ENCODE measurements around the gene CD247.

Gene CD247

DNA sequence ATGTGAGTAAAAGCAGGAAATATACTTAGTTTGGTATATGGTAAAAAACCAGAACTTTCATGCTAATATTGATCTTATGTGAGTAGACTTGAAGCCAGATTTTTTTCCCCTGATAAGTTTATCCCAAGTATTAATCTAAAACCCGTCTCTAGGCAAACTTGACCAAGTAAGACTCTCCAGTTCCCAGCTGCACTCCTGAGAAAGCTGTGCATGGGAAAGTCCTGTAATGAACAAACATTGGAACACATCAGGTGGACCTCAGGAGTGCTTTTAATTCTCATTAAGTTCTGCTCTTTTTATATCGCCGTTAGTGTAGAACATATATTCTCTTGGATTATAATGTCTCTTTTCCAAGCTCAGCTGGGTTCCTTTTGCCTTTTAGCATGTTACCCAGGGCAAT lies 105.0 kb downstream of the CD247 start (continued):
- no peak for TF ChIP-seq ZBTB7A (tag by site-specific recombination; IDR thresholded peaks at IDR 0.05; ENCODE audit: low read depth)
- no peak for TF ChIP-seq PRDM1 (tag by site-specific recombination; IDR thresholded peaks at IDR 0.05)
- TF ChIP-seq SETDB1 (IDR thresholded peaks at IDR 0.05; ENCODE audit: insufficient read length, low read length), result no peak
- no peak for TF ChIP-seq OSR2 (tag by site-specific recombination; IDR thresholded peaks at IDR 0.05)

DNA sequence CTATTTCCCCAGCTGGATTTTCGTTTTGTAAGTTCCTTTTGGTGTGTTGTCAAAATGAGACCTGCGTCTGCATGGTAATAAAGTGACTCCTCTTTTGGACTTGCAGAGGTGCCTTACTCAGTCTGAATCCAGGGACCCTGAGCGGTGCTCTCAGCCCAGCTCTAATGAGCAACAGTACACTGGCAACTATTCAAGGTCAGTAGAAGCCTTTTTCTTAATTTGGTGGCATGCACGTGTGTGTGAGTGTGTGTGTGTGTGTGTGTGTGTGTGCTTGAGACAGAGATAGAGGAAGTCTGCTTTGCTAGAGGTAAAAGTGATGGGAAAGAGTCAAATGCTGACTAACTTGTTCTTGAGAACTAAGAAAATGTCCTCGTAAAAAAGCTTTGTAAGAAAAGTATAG lies 105.4 kb downstream of the CD247 start:
- H3K36me3 ChIP-seq (ENCODE audit: control insufficient read depth in 2 of 2, insufficient read depth in 1 of 2, low read length in 2 of 2), result peaks cover 0 to 39% of the 10 kb centered on the region in 2 experiments
- no peak overlapping the region for H3K27ac ChIP-seq (ENCODE audit: extremely low read depth, low read depth, low read length)
- ChIA-PET POLR2A (no interaction called here), CTCF (interaction anchor here (0.9 to 1.5 kb wide), 4 partner anchors 12 to 275 kb away, joined by 3 to 6 read pairs (median 4); no protein-coding TSS in a partner anchor)
- no peaks in the 10 kb centered on the region for H3K4me1 ChIP-seq (ENCODE audit: control insufficient read depth, insufficient read depth, low read length)
- no peaks in the 10 kb centered on the region for H3K9me3 ChIP-seq (ENCODE audit: control insufficient read depth, insufficient read depth, low read depth, low read length)
- TF ChIP-seq ZXDB (tag by site-specific recombination; IDR thresholded peaks at IDR 0.05) (no peak), ZFP41 (tag by site-specific recombination; IDR thresholded peaks at IDR 0.05; ENCODE audit: borderline replicate concordance) (no peak), ZNF37A (tag by site-specific recombination; IDR thresholded peaks at IDR 0.05) (no peak), ZNF776 (tag by site-specific recombination; IDR thresholded peaks at IDR 0.05; ENCODE audit: borderline replicate concordance) (no peak), ZNF248 (tag by site-specific recombination; IDR thresholded peaks at IDR 0.05) (no peak), RBAK (tag by site-specific recombination; IDR thresholded peaks at IDR 0.05) (no peak), KLF9 (tag by site-specific recombination; IDR thresholded peaks at IDR 0.05; ENCODE audit: low read depth) (no peak)
- H3K4me3 ChIP-seq (ENCODE audit: low read depth, low read length), result no peak overlapping the region

- Histone ChIP-seq H3K4me1 (ENCODE audit: control insufficient read depth, insufficient read depth, low read length) (no peaks in the 10 kb centered on the region), H3K4me3 (ENCODE audit: low read depth, low read length) (no peak overlapping the region), H3K27ac (ENCODE audit: extremely low read depth, low read depth, low read length) (no peak overlapping the region), H3K9me3 (ENCODE audit: control insufficient read depth, insufficient read depth, low read depth, low read length) (no peaks in the 10 kb centered on the region), H3K36me3 (ENCODE audit: control insufficient read depth in 2 of 2, insufficient read depth in 1 of 2, low read length in 2 of 2) (peaks cover 0 to 39% of the 10 kb centered on the region in 2 experiments)
- TF ChIP-seq, protein P1, sequence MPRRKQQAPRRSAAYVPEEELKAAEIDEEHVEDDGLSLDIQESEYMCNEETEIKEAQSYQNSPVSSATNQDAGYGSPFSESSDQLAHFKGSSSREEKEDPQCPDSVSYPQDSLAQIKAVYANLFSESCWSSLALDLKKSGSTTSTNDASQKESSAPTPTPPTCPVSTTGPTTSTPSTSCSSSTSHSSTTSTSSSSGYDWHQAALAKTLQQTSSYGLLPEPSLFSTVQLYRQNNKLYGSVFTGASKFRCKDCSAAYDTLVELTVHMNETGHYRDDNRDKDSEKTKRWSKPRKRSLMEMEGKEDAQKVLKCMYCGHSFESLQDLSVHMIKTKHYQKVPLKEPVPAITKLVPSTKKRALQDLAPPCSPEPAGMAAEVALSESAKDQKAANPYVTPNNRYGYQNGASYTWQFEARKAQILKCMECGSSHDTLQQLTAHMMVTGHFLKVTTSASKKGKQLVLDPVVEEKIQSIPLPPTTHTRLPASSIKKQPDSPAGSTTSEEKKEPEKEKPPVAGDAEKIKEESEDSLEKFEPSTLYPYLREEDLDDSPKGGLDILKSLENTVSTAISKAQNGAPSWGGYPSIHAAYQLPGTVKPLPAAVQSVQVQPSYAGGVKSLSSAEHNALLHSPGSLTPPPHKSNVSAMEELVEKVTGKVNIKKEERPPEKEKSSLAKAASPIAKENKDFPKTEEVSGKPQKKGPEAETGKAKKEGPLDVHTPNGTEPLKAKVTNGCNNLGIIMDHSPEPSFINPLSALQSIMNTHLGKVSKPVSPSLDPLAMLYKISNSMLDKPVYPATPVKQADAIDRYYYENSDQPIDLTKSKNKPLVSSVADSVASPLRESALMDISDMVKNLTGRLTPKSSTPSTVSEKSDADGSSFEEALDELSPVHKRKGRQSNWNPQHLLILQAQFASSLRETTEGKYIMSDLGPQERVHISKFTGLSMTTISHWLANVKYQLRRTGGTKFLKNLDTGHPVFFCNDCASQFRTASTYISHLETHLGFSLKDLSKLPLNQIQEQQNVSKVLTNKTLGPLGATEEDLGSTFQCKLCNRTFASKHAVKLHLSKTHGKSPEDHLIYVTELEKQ (tag by site-specific recombination; IDR thresholded peaks at IDR 0.05; ENCODE audit: borderline replicate concordance), result no peak
- TF ChIP-seq, protein P2, sequence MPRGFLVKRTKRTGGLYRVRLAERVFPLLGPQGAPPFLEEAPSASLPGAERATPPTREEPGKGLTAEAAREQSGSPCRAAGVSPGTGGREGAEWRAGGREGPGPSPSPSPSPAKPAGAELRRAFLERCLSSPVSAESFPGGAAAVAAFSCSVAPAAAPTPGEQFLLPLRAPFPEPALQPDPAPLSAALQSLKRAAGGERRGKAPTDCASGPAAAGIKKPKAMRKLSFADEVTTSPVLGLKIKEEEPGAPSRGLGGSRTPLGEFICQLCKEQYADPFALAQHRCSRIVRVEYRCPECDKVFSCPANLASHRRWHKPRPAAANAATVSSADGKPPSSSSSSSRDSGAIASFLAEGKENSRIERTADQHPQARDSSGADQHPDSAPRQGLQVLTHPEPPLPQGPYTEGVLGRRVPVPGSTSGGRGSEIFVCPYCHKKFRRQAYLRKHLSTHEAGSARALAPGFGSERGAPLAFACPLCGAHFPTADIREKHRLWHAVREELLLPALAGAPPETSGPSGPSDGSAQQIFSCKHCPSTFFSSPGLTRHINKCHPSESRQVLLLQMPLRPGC (tag by site-specific recombination; IDR thresholded peaks at IDR 0.05), result no peak
- TF ChIP-seq ZNF701 (tag by site-specific recombination; IDR thresholded peaks at IDR 0.05) (no peak), ZFP37 (tag by site-specific recombination; IDR thresholded peaks at IDR 0.05) (no peak), BCL11B (tag by site-specific recombination; IDR thresholded peaks at IDR 0.05; ENCODE audit: low read depth) (no peak), ZNF76 (tag by site-specific recombination; IDR thresholded peaks at IDR 0.05; ENCODE audit: borderline replicate concordance, low read depth) (no peak), ZBTB48 (tag by site-specific recombination; IDR thresholded peaks at IDR 0.05) (no peak), ZFP41 (tag by site-specific recombination; IDR thresholded peaks at IDR 0.05; ENCODE audit: borderline replicate concordance) (no peak), ZNF140 (tag by site-specific recombination; IDR thresholded peaks at IDR 0.05) (no peak), ZNF311 (tag by site-specific recombination; IDR thresholded peaks at IDR 0.05; ENCODE audit: borderline replicate concordance) (no peak), ZNF184 (tag by site-specific recombination; IDR thresholded peaks at IDR 0.05) (no peak), MYNN (tag by site-specific recombination; IDR thresholded peaks at IDR 0.05; ENCODE audit: borderline replicate concordance) (no peak), ZNF274 (IDR thresholded peaks at IDR 0.05; ENCODE audit: low read length) (no peak), ZNF274 (tag by site-specific recombination; IDR thresholded peaks at IDR 0.05; ENCODE audit: borderline replicate concordance) (no peak), ZNF174 (tag by site-specific recombination; IDR thresholded peaks at IDR 0.05) (no peak), ZEB2 (tag by site-specific recombination; IDR thresholded peaks at IDR 0.05) (no peak), ZNF626 (tag by site-specific recombination; IDR thresholded peaks at IDR 0.05) (no peak), ZNF391 (tag by site-specific recombination; IDR thresholded peaks at IDR 0.05; ENCODE audit: borderline replicate concordance, low read depth) (no peak)
- CTCF ChIA-PET, result interaction anchor here (0.6 to 1.4 kb wide), 4 partner anchors 128 to 278 kb away, joined by 3 to 6 read pairs (median 4); no protein-coding TSS in a partner anchor
- POLR2A ChIA-PET, result no interaction called here
Observed at GRCh38 chr1:167412072-167412471, 106.3 kb downstream of the CD247 start.
